Chondrocyte (in vitro differentiated cells): ENCODE results near the gene TJP2. TPM values are rescaled to one million over a fixed set of nuclear protein-coding genes. Genes with fewer than 3 reads are reported as not detected.

ENCODE experiments used
- DNase-seq: peaks from one replicate; pipeline ENCODE4 v3.0.0; 2021; ENCODE audit warnings: mixed read lengths, low spot score
- H3K27ac Mint-ChIP-seq: one replicate; pipeline ENCODE4 v1.8.0; 2021; ENCODE audit warnings: mild to moderate bottlenecking, moderate library complexity, mixed read lengths; ENCODE audit not compliant: unreplicated experiment
- H3K27me3 Mint-ChIP-seq: 2 replicates; pipeline ENCODE4 v1.8.0; 2021; ENCODE audit warnings: low read depth, mixed read lengths
- H3K36me3 Mint-ChIP-seq: 2 replicates; pipeline ENCODE4 v1.8.0; 2021; ENCODE audit warnings: low read depth, mixed read lengths
- H3K4me1 Mint-ChIP-seq: 2 replicates; pipeline ENCODE4 v1.8.0; 2021; ENCODE audit warnings: low read depth, mild to moderate bottlenecking, mixed read lengths
- H3K4me3 Mint-ChIP-seq: one replicate; pipeline ENCODE4 v1.8.0; 2021; ENCODE audit warnings: mild to moderate bottlenecking, moderate library complexity, mixed read lengths; ENCODE audit not compliant: unreplicated experiment
- H3K9me3 Mint-ChIP-seq: 2 replicates; pipeline ENCODE4 v1.8.0; 2021; ENCODE audit warnings: low read depth, mixed read lengths
- total RNA-seq: library from RNA; stranded (reverse); gene quantifications from 3 replicates; pipeline ENCODE4 v1.2.1, GENCODE V29; 2021
- TF ChIP-seq, protein P1 (sequence below): fragments of 200-600 bp; sonication (generic); IDR thresholded peaks from 2 replicates; pipeline ENCODE4 v1.5.0; 2021; ENCODE audit warnings: antibody characterized with exemption, mild to moderate bottlenecking, moderate library complexity

Gene TJP2
- total RNA-seq, 1 donor from 2014 or later: 50.6 TPM

DNA sequence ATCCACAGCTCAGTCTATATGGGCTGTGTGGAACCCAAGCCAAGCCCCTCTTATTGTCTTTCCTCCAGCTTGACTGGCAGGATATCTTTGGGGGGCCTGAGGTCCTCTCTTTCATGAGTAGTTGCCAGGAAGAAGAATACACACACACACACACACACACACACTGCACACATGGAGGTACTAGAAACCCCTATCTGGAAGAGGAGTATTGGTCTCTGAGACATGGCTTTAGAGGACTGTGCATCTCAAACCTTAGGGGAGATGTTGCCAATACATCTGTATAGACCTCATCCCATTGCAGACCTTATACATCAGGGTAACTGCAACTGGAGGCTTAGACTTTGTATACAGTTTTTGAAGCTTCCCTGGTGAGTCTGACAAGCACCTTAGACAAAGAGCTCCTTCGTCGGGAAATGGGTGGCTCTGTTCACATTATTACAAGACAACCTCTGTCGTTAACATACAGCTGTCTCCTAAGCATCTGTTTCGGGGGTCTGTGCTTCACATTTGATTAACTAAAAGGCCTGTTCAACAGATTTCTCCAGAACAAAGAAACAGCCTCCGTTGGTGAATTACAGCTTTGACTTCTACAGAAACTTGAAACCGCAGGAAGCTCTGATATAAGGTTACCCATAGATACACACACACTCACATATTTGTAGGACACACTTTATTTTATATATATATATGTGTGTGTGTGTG, 145.4 kb downstream of the TJP2 start:
- no peak for DNase-seq
- Mint-ChIP-seq H3K9me3 (no peaks in the 10 kb centered on the region), H3K4me3 (no peak overlapping the region), H3K4me1 (peaks cover 6% of the 10 kb centered on the region), H3K27ac (no peak overlapping the region), H3K27me3 (peaks cover 13% of the 10 kb centered on the region), H3K36me3 (no peaks in the 10 kb centered on the region)
- TF ChIP-seq, protein P1, sequence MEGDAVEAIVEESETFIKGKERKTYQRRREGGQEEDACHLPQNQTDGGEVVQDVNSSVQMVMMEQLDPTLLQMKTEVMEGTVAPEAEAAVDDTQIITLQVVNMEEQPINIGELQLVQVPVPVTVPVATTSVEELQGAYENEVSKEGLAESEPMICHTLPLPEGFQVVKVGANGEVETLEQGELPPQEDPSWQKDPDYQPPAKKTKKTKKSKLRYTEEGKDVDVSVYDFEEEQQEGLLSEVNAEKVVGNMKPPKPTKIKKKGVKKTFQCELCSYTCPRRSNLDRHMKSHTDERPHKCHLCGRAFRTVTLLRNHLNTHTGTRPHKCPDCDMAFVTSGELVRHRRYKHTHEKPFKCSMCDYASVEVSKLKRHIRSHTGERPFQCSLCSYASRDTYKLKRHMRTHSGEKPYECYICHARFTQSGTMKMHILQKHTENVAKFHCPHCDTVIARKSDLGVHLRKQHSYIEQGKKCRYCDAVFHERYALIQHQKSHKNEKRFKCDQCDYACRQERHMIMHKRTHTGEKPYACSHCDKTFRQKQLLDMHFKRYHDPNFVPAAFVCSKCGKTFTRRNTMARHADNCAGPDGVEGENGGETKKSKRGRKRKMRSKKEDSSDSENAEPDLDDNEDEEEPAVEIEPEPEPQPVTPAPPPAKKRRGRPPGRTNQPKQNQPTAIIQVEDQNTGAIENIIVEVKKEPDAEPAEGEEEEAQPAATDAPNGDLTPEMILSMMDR: no peak

DNA sequence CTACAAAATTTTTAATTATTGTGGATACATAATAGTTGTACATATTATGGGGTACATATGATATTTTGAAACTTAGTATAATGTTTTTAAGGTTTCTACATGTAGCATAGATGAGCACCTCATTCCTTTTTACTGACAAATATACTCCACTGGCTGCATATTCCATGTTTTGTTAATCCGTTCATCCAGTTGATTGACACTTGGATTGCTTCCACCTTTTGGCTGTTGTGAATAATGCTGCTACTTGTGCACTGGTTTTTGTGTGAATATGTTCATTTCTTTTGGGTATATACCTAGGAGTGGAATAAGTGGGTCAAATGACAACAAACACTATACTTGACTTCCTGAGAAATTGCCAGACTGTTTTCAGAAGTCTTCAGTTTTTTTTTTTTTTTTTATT, 148.2 kb downstream of the TJP2 start:
- H3K36me3 Mint-ChIP-seq: no peaks in the 10 kb centered on the region
- peaks cover 23% of the 10 kb centered on the region for H3K27me3 Mint-ChIP-seq
- no peak overlapping the region for H3K27ac Mint-ChIP-seq
- no peak for DNase-seq
- H3K9me3 Mint-ChIP-seq: no peaks in the 10 kb centered on the region
- no peak overlapping the region for H3K4me3 Mint-ChIP-seq
- TF ChIP-seq, protein P1: no peak
- peaks cover 19% of the 10 kb centered on the region for H3K4me1 Mint-ChIP-seq

DNA sequence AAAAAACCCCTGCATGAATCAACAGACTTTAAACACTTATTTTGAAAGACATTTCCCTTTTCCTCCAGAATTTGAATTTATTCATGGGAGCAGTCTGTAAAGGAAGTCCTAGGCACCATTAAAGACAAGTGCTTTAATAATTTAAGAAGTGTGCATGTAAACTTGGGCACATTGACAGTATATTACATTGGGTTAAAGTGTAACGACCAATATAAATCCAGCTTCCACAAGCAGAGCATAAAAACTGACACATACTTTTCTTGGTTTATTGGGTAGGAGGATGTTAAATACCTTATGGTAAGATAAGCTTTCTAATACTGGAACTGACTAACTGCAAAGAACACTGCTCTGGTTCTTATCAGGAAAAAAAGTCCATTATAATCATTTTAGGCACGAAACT, 149.8 kb downstream of the TJP2 start:
- no peak overlapping the region for H3K4me3 Mint-ChIP-seq
- H3K27ac Mint-ChIP-seq: no peak overlapping the region
- no peak for DNase-seq
- H3K36me3 Mint-ChIP-seq: no peaks in the 10 kb centered on the region
- H3K9me3 Mint-ChIP-seq: no peaks in the 10 kb centered on the region
- TF ChIP-seq, protein P1: no peak
- H3K27me3 Mint-ChIP-seq: peaks cover 35% of the 10 kb centered on the region
- peaks cover 19% of the 10 kb centered on the region for H3K4me1 Mint-ChIP-seq

Other genes starting within 250 kb of the TJP2 start
- gene PRKACG, start 160.2 kb upstream of the TJP2 start, total RNA-seq: not detected in 3 replicates
- 9.6 to 10.5 TPM (median 9.9 TPM) in 3 replicates for gene FXN, start 138.5 kb upstream of the TJP2 start, total RNA-seq
- gene ENTREP1, start 150.9 kb downstream of the TJP2 start, total RNA-seq: 3.6 to 4.7 TPM (median 3.8 TPM) in 3 replicates